Epithelial cell of proximal tubule (primary cell): ENCODE results near the gene FGD5. TPM values are rescaled to one million over a fixed set of nuclear protein-coding genes. Genes with fewer than 3 reads are reported as not detected.

Experiments
- DNase-seq: peaks from one replicate; pipeline ENCODE4 v3.0.0-alpha.2; 2011; ENCODE audit warnings: low read depth
- H3K4me3 ChIP-seq: 2 replicates; pipeline ENCODE4 v1.5.1; 2011; ENCODE audit warnings: low read depth, mild to moderate bottlenecking, low read length
- total RNA-seq: library from RNA; depleted of rRNA; stranded (reverse); fragments of >200 nt; gene quantifications from 2 replicates; pipeline ENCODE4 v1.2.3, GENCODE V29; 2015
- TF ChIP-seq, protein P1 (sequence below): conservative IDR thresholded peaks from 2 replicates; pipeline ENCODE4 v1.5.1; 2012; ENCODE audit warnings: low read depth, mild to moderate bottlenecking, low read length

Gene FGD5
- total RNA-seq, 1 donor from 2014 or later: 0.06 TPM

DNA sequence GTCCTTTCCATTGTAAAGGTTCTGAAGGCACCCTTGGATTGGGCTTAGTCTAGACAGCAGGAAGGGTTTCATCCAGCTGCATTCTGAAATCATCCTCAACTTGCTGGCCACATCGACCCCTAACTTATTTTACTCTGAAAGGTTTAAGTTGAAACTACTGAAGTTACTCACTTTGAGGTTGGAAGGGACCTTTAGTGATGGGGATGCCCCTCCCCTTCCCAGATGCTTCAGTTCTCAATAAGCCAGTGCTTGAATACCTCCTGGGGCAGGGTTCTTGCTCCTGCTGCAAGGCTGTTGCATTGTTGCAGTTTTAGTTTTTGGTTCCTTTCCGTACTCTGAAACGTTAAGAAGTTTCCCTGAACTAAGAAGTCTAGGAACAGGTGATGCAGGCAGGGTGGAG is 26.4 kb downstream of the FGD5 start:
- DNase-seq: no peak
- TF ChIP-seq, protein P1, sequence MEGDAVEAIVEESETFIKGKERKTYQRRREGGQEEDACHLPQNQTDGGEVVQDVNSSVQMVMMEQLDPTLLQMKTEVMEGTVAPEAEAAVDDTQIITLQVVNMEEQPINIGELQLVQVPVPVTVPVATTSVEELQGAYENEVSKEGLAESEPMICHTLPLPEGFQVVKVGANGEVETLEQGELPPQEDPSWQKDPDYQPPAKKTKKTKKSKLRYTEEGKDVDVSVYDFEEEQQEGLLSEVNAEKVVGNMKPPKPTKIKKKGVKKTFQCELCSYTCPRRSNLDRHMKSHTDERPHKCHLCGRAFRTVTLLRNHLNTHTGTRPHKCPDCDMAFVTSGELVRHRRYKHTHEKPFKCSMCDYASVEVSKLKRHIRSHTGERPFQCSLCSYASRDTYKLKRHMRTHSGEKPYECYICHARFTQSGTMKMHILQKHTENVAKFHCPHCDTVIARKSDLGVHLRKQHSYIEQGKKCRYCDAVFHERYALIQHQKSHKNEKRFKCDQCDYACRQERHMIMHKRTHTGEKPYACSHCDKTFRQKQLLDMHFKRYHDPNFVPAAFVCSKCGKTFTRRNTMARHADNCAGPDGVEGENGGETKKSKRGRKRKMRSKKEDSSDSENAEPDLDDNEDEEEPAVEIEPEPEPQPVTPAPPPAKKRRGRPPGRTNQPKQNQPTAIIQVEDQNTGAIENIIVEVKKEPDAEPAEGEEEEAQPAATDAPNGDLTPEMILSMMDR: no peak
- no peak overlapping the region for H3K4me3 ChIP-seq

DNA sequence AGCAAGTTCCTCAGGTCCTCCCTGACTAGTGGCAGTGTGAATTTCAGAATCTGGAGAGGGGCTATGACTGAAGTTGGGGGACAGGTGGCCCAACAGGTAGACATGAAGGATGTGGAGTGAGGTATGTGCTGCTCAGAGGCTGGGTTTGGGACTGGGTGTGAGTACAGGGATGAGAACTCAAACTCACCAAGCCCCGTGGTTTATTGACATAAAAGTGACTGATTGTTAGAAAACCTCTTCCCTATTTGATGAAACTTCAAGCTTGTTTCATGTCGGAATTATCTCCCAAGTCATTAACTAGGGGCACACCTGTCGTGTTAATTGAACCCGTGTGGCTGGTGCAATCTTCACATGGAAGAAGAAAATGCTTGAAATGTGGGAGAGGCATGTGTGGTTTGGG is 27.1 kb downstream of the FGD5 start:
- no peak for DNase-seq
- TF ChIP-seq, protein P1: no peak
- no peak overlapping the region for H3K4me3 ChIP-seq

DNA sequence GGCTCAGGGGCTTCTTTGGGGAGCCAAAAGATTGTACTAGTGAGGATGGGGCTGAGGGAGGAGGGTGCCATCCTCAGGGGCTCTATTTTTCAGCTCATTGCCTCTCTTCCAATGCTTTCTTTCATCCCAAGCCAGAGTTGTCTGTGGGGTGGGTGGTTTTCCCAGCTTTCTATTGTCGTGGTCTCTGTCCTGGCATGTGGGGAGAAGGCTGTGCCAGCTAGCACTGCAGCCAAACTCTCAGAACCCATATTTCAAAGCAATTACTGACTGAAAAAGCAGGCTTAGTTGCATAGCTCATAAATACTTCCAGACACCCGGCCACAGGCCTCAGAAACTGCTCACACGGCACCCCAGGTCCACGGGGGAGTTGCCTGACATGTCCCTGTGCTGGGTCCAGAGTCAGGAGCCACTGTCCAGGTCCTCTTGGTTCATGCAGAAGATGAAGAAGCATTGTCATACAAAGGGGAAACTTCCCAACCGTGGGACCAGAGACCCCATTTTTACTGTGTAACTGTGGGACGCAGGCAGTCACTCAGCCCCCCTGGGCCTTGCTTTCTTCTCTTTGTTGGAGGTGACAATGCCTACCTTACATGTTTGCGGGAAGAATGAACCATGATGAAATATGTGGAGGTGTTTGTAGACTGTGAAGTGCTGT is 27.6 kb downstream of the FGD5 start:
- no peak overlapping the region for H3K4me3 ChIP-seq
- no peak for DNase-seq
- TF ChIP-seq, protein P1: no peak

DNA sequence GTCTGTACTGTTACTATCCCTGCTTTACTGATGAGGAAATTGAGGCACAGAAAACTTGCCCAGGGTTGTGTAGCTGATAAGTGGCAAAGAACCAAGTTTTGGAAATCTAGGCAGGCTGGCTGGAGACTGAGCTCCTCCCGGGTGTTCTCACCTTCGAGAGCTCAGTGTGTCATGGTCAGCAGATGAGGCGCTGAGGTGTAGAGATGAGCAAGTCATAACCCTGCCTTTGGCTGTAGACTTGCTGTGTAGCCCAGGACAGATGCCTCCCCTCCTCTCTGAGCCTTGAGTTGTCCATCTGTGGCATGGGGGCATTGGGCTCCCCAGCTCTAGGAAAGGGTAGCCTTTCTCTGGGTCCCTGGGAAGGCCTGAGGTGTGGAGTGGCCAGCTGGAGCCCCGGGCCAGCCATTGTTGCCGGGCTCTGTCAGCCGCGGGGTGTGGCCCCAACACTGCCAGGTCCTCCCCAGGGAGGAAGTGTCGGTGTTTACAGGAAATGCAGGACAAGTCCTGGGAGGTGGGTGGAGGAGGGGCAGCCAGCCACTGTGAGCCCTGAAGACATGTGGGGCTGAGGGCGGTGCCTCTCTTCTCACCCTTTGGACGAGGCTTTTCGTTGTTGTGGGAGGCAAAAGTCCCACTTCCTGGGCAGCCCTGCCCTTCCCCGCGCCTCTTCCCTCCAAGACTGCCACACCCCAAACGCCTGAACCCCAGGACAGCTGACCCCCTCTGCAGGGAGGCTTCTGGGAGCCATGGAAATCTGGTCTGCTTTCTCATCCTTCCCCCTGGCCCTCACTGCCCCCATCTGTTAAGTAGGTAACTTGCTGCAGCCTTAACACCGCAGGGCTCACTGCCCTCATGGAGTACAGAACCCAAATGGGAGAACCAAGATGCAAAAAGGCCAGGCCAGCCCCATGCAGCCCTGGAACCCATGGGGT is 29.1 kb downstream of the FGD5 start:
- DNase-seq: peak; percentile 13
- TF ChIP-seq, protein P1: no peak

DNA sequence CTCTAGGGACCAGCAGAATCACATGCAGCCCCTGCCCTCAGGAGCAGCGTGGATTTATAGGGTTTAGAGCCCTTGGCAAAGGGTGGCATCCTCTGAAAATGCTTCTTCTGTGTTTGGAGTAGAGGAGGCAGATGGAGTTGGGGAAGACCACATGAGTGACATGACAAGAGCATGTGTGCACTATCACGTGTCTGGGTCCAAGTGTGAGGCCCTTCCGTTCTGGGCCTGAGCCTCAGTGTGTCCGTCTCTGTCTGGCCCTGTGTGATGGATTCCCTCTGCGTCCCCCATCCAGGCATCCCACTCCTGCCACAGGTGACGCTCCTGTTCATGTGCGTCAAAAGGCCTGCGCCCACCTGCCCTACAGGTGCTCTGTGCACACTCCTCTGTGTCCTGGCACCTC is 30.1 kb downstream of the FGD5 start:
- TF ChIP-seq, protein P1: no peak
- no peak for DNase-seq
- no peak overlapping the region for H3K4me3 ChIP-seq

More for the DNA sequence above, 29.1 kb downstream of the FGD5 start:
- peak overlapping the region; percentile 37 for H3K4me3 ChIP-seq

DNA sequence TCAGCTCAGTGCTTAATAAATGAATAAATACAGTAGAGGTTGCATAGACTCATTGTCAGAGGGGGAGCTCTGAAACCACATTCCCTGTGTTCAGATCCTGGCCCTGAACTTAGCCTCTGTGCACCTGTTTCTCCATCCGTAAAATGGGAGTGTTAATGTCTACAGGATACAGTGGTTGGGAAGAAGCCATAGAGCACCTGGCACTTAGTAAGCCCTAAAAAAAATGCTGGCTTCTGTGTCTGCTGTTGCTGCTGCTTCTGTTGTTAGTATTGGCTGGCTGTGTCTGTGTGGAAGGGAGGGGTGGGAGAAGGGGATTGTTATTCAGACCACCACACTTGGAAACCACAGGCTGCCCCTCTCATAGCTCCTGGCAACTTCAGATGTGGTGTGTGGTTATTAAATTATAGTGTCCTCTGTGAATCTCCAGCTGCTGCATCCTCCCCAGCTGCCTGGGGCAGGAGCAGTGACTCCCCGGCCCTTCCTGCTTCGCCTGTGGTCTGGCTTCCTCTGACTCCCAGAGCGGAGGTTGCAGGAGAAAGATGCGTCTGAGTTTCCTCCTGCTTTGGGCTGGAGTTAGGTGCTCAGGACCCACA is 31.0 kb downstream of the FGD5 start:
- no peak overlapping the region for H3K4me3 ChIP-seq
- TF ChIP-seq, protein P1: no peak
- no peak for DNase-seq
